K562 (cell line): ENCODE data around the gene C6orf15. TPM values are rescaled to one million over a fixed set of nuclear protein-coding genes. Genes with fewer than 3 reads are reported as not detected.
A peak's percentile ranks its signal among the peaks of the same experiment; 100 is the strongest.

ENCODE experiments used
- ATF7 ChIP-seq: fragments of 450-650 bp; IDR thresholded peaks from 2 replicates; pipeline ENCODE4 v1.7.1; 2014; ENCODE audit warnings: mild to moderate bottlenecking, moderate library complexity
- CBX3 ChIP-seq, 2 experiments: IDR thresholded peaks; 1 replicate in 1 of 2; 2 replicates in 1 of 2; pipeline ENCODE4 v1.6.1; 2012; ENCODE audit warnings: inconsistent platforms in 2 of 2, low read length in 2 of 2, borderline replicate concordance in 1 of 2, control low read depth in 1 of 2
- HMG20B ChIP-seq: fragments of 250-450 bp; sonication (Bioruptor Pico); IDR thresholded peaks from 2 replicates; pipeline ENCODE4 v1.5.0; 2021; ENCODE audit warnings: mild to moderate bottlenecking
- RCOR1 ChIP-seq, 2 experiments: IDR thresholded peaks; 2 replicates each; pipeline ENCODE4 v1.6.1; 2012; ENCODE audit warnings: low read depth in 2 of 2, low read length in 2 of 2, borderline replicate concordance in 1 of 2, improper control_type of control experiment in 1 of 2
- SETDB1 ChIP-seq: IDR thresholded peaks from one replicate; pipeline ENCODE4 v1.6.1; 2012; ENCODE audit warnings: low read length, control low read depth, inconsistent platforms
- SP1 ChIP-seq: sonication (generic); formaldehyde crosslinking; IDR thresholded peaks from 2 replicates; pipeline ENCODE4 v1.8.1; 2022; ENCODE audit warnings: mild to moderate bottlenecking, missing genetic modification reagents
- STAG1 ChIP-seq: sonication (generic); formaldehyde crosslinking; IDR thresholded peaks from 2 replicates; pipeline ENCODE4 v1.5.0; 2020; ENCODE audit warnings: missing genetic modification reagents, borderline replicate concordance
- ZEB2 ChIP-seq: fragments of 450-650 bp; IDR thresholded peaks from 2 replicates; pipeline ENCODE4 v1.6.1; 2016
- ZNF212 ChIP-seq: fragments of 450-650 bp; formaldehyde crosslinking; IDR thresholded peaks from 2 replicates; pipeline ENCODE4 v1.4.0; 2020; ENCODE audit warnings: mild to moderate bottlenecking
- ZNF24 ChIP-seq: fragments of 450-650 bp; IDR thresholded peaks from 2 replicates; pipeline ENCODE4 v1.6.1; 2016
- ZNF316 ChIP-seq: fragments of 450-650 bp; IDR thresholded peaks from 2 replicates; pipeline ENCODE4 v1.6.1; 2016
- polyA plus RNA-seq, 8 experiments: library from polyadenylated mRNA; depleted of rRNA in 4 of 8; stranded (reverse) in 5 of 8; unstranded in 3 of 8; fragments of >200 nt; fragmentation: Nextera tagmentation in 2 of 8; fragmentation: Illumina TruSeq in 1 of 8; extraction: Ambion mirVana in 2 of 8; extraction: Trizol in 1 of 8; gene quantifications; 2 replicates each; pipeline versions ENCODE4 v1.2.1 to v1.2.3, GENCODE V29; 2011 to 2014; ENCODE audit warnings: inconsistent platforms in 1 of 8, missing spikeins in 1 of 8
- total RNA-seq, 7 experiments: library from RNA; depleted of rRNA in 6 of 7; stranded (reverse); fragments of >200 nt in 6 of 7; fragmentation: Illumina TruSeq in 2 of 7; extraction: Trizol in 2 of 7; gene quantifications; 2 replicates each; pipeline versions ENCODE4 v1.2.1 to v1.2.3, GENCODE V29; 2011 to 2021; ENCODE audit warnings: low replicate concordance in 1 of 7
- TF ChIP-seq, protein P1 (sequence below): fragments of 450-650 bp; conservative IDR thresholded peaks from 2 replicates; pipeline ENCODE4 v1.6.1; 2016; ENCODE audit warnings: missing genetic modification characterization, low read depth, mild to moderate bottlenecking, missing compliant biosample characterization, moderate library complexity
- TF ChIP-seq, protein P2 (sequence below): fragments of 450-650 bp; IDR thresholded peaks from 2 replicates; pipeline ENCODE4 v1.6.1; 2016; ENCODE audit warnings: mild to moderate bottlenecking, moderate library complexity
- TF ChIP-seq, protein P3 (sequence below), 2 experiments: IDR thresholded peaks; 2 replicates each; pipeline ENCODE4 v1.6.1; 2011; ENCODE audit warnings: borderline replicate concordance in 1 of 2, control low read depth in 1 of 2, low read depth in 1 of 2, low read length in 1 of 2, mild to moderate bottlenecking in 1 of 2, mixed read lengths in 1 of 2, moderate library complexity in 1 of 2; ENCODE audit not compliant: insufficient read depth in 1 of 2, insufficient read length in 1 of 2, poor library complexity in 1 of 2, severe bottlenecking in 1 of 2; ENCODE audit errors: extremely low read depth in 1 of 2

C6orf15 gene
- total and polyA plus RNA-seq, 9 of the 15 experiments (the other 6 are each of a cell fraction or from before 2014, with no cell fraction given) = not detected

DNA sequence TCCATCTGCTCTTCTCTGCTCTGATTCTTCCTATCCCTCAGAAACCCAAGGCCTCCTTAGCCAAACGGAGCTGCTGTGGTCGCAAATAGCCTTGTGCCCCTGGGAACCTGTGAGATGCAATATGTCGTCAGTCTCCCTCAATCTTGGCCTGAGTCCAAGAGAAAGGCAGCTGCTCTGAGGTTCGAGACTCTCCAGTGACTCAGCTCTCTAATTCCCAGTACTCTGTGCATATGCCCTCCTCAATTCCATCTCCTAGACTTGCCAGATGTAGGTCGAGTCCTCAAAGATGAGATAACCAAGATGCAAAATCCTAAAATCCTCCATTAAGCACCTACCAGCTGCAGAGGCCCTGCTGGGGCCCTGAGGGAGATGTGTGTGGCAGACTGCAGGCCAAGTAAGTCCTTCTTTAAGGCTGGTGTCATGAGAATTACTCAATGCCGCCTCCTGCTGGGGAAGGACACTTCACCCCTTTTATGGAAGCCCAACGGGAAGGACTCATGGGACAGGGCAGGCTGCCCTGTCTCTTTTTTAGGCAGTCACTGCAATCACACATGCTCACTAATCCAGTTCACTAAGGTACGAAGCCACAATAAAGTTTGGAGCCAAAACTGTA is 28.5 kb downstream of the C6orf15 start (continued):
- TF ChIP-seq, protein P1, sequence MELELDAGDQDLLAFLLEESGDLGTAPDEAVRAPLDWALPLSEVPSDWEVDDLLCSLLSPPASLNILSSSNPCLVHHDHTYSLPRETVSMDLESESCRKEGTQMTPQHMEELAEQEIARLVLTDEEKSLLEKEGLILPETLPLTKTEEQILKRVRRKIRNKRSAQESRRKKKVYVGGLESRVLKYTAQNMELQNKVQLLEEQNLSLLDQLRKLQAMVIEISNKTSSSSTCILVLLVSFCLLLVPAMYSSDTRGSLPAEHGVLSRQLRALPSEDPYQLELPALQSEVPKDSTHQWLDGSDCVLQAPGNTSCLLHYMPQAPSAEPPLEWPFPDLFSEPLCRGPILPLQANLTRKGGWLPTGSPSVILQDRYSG (tag) = 0 out of 2 replicates have a peak, but pooled peaks have one; percentile 43
- TF ChIP-seq ATF7 (peak; percentile 86), RCOR1 (IDR thresholded peaks at IDR 0.05; ENCODE audit: borderline replicate concordance in 1 of 2, low read depth in 2 of 2, low read length in 2 of 2) (peak in 1 of 2 experiments; percentile 51; a peak in 1 of 4 replicates), ZNF212 (CRISPR knock-in tag) (no peak), STAG1 (CRISPR knock-in tag) (peak; percentile 44; the same call in 1 of the 2 replicates), SP1 (CRISPR knock-in tag) (0 out of 2 replicates have a peak, but pooled peaks have one; percentile 33), SETDB1 (peak; percentile 46), HMG20B (CRISPR knock-in tag) (no peak), CBX3 (IDR thresholded peaks at IDR 0.05; ENCODE audit: borderline replicate concordance in 1 of 2, low read length in 2 of 2) (peak in 1 of 2 experiments; percentile 45; a peak in 1 of 3 replicates), ZNF24 (0 out of 2 replicates have a peak, but pooled peaks have one; percentile 15), ZEB2 (peak; percentile 72; the same call in 1 of the 2 replicates), ZNF316 (peak; percentile 63; the same call in 1 of the 2 replicates)
- TF ChIP-seq, protein P2, sequence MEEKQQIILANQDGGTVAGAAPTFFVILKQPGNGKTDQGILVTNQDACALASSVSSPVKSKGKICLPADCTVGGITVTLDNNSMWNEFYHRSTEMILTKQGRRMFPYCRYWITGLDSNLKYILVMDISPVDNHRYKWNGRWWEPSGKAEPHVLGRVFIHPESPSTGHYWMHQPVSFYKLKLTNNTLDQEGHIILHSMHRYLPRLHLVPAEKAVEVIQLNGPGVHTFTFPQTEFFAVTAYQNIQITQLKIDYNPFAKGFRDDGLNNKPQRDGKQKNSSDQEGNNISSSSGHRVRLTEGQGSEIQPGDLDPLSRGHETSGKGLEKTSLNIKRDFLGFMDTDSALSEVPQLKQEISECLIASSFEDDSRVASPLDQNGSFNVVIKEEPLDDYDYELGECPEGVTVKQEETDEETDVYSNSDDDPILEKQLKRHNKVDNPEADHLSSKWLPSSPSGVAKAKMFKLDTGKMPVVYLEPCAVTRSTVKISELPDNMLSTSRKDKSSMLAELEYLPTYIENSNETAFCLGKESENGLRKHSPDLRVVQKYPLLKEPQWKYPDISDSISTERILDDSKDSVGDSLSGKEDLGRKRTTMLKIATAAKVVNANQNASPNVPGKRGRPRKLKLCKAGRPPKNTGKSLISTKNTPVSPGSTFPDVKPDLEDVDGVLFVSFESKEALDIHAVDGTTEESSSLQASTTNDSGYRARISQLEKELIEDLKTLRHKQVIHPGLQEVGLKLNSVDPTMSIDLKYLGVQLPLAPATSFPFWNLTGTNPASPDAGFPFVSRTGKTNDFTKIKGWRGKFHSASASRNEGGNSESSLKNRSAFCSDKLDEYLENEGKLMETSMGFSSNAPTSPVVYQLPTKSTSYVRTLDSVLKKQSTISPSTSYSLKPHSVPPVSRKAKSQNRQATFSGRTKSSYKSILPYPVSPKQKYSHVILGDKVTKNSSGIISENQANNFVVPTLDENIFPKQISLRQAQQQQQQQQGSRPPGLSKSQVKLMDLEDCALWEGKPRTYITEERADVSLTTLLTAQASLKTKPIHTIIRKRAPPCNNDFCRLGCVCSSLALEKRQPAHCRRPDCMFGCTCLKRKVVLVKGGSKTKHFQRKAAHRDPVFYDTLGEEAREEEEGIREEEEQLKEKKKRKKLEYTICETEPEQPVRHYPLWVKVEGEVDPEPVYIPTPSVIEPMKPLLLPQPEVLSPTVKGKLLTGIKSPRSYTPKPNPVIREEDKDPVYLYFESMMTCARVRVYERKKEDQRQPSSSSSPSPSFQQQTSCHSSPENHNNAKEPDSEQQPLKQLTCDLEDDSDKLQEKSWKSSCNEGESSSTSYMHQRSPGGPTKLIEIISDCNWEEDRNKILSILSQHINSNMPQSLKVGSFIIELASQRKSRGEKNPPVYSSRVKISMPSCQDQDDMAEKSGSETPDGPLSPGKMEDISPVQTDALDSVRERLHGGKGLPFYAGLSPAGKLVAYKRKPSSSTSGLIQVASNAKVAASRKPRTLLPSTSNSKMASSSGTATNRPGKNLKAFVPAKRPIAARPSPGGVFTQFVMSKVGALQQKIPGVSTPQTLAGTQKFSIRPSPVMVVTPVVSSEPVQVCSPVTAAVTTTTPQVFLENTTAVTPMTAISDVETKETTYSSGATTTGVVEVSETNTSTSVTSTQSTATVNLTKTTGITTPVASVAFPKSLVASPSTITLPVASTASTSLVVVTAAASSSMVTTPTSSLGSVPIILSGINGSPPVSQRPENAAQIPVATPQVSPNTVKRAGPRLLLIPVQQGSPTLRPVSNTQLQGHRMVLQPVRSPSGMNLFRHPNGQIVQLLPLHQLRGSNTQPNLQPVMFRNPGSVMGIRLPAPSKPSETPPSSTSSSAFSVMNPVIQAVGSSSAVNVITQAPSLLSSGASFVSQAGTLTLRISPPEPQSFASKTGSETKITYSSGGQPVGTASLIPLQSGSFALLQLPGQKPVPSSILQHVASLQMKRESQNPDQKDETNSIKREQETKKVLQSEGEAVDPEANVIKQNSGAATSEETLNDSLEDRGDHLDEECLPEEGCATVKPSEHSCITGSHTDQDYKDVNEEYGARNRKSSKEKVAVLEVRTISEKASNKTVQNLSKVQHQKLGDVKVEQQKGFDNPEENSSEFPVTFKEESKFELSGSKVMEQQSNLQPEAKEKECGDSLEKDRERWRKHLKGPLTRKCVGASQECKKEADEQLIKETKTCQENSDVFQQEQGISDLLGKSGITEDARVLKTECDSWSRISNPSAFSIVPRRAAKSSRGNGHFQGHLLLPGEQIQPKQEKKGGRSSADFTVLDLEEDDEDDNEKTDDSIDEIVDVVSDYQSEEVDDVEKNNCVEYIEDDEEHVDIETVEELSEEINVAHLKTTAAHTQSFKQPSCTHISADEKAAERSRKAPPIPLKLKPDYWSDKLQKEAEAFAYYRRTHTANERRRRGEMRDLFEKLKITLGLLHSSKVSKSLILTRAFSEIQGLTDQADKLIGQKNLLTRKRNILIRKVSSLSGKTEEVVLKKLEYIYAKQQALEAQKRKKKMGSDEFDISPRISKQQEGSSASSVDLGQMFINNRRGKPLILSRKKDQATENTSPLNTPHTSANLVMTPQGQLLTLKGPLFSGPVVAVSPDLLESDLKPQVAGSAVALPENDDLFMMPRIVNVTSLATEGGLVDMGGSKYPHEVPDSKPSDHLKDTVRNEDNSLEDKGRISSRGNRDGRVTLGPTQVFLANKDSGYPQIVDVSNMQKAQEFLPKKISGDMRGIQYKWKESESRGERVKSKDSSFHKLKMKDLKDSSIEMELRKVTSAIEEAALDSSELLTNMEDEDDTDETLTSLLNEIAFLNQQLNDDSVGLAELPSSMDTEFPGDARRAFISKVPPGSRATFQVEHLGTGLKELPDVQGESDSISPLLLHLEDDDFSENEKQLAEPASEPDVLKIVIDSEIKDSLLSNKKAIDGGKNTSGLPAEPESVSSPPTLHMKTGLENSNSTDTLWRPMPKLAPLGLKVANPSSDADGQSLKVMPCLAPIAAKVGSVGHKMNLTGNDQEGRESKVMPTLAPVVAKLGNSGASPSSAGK = 0 out of 2 replicates have a peak, but pooled peaks have one; percentile 28
- TF ChIP-seq, protein P3, sequence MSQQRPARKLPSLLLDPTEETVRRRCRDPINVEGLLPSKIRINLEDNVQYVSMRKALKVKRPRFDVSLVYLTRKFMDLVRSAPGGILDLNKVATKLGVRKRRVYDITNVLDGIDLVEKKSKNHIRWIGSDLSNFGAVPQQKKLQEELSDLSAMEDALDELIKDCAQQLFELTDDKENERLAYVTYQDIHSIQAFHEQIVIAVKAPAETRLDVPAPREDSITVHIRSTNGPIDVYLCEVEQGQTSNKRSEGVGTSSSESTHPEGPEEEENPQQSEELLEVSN (IDR thresholded peaks at IDR 0.05; ENCODE audit: borderline replicate concordance in 1 of 2, extremely low read depth in 1 of 2, insufficient read depth in 1 of 2, insufficient read length in 1 of 2, low read depth in 1 of 2, low read length in 1 of 2, poor library complexity in 1 of 2, severe bottlenecking in 1 of 2) = no peak
